IPS-20b (cell line): Measurements from ENCODE around the gene UGGT2.

Experiments
- H3K27ac ChIP-seq: one replicate; pipeline ENCODE4 v1.5.1; 2013; ENCODE audit warnings: low read length
- H3K27me3 ChIP-seq: 2 replicates; pipeline ENCODE4 v1.6.1; 2013; ENCODE audit warnings: mild to moderate bottlenecking, low read length, inconsistent platforms; ENCODE audit not compliant: insufficient read depth
- H3K36me3 ChIP-seq: 2 replicates; pipeline ENCODE4 v1.6.1; 2013; ENCODE audit warnings: low read depth, mild to moderate bottlenecking, inconsistent platforms, low read length, moderate library complexity; ENCODE audit not compliant: insufficient read depth
- H3K4me1 ChIP-seq: 2 replicates; pipeline ENCODE4 v1.6.1; 2013; ENCODE audit warnings: mild to moderate bottlenecking, control low read depth, inconsistent platforms, low read length, moderate library complexity; ENCODE audit not compliant: insufficient read depth
- H3K4me3 ChIP-seq: 2 replicates; pipeline ENCODE4 v1.5.1; 2013; ENCODE audit warnings: mild to moderate bottlenecking, low read length, inconsistent platforms
- H3K9ac ChIP-seq: 2 replicates; pipeline ENCODE4 v1.6.1; 2013; ENCODE audit warnings: low read depth, mild to moderate bottlenecking, inconsistent platforms, low read length, moderate library complexity
- H3K9me3 ChIP-seq: 2 replicates; pipeline ENCODE4 v1.6.1; 2013; ENCODE audit warnings: mild to moderate bottlenecking, low read depth, low read length, inconsistent platforms; ENCODE audit not compliant: insufficient read depth

Gene UGGT2

DNA sequence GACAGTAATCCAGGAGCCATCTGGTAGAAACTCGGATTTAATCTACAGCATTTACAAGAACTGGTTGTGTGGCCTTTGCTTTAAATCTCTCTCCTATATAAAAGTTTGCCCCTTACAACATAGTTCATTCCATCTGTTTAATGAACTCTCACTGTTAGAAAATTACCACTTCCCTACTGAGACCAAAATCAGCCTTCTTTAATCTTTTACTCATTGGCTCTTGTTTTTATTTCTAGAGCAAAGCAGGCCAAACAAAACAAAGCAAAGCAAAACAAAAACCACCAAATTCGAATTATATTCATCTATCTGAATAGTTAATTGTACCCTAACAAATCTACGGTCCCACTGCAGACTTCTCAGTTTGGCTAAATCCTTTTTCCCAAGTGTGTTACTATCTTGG lies 127.0 kb downstream of the UGGT2 start:
- H3K4me3 ChIP-seq = no peak overlapping the region
- H3K27me3 ChIP-seq = no peaks in the 10 kb centered on the region
- H3K4me1 ChIP-seq = no peaks in the 10 kb centered on the region; the same call in 1 of the 2 replicates
- H3K9me3 ChIP-seq = peaks cover 18% of the 10 kb centered on the region
- H3K36me3 ChIP-seq = peaks cover 20% of the 10 kb centered on the region; the same call in 1 of the 2 replicates
- no peak overlapping the region for H3K27ac ChIP-seq
- no peak overlapping the region for H3K9ac ChIP-seq

- Histone ChIP-seq H3K9ac (no peak overlapping the region), H3K36me3 (peaks cover 3% of the 10 kb centered on the region; the same call in 1 of the 2 replicates), H3K27me3 (no peaks in the 10 kb centered on the region), H3K4me1 (no peaks in the 10 kb centered on the region; the same call in 1 of the 2 replicates), H3K27ac (no peak overlapping the region), H3K9me3 (peaks cover 4% of the 10 kb centered on the region), H3K4me3 (no peak overlapping the region)
These were observed 128.7 kb downstream of the UGGT2 start for GRCh38 chr13:95924389-95924994.

DNA sequence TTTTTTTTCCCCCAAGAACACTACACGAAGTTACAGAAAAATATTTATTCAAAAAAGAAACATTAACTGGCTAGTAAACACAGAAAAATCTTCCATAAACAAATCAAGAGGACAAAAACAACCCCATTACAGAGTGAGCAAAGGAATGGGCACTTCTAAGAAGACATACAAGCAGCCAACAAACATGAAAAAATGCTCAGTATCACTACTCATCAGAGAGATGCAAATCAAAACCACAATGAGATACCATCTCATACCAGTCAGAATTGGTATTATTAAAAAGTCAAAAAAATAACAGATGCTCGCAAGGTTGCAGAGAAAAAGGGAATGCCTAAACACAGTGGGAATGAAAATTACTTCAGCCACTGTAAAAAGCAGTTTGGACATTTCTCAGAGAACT lies 131.7 kb downstream of the UGGT2 start:
- H3K9ac ChIP-seq = no peak overlapping the region
- no peaks in the 10 kb centered on the region for H3K36me3 ChIP-seq
- no peak overlapping the region for H3K4me3 ChIP-seq
- no peak overlapping the region for H3K27ac ChIP-seq
- H3K27me3 ChIP-seq = no peaks in the 10 kb centered on the region
- H3K9me3 ChIP-seq = no peaks in the 10 kb centered on the region
- H3K4me1 ChIP-seq = no peaks in the 10 kb centered on the region; the same call in 1 of the 2 replicates

DNA sequence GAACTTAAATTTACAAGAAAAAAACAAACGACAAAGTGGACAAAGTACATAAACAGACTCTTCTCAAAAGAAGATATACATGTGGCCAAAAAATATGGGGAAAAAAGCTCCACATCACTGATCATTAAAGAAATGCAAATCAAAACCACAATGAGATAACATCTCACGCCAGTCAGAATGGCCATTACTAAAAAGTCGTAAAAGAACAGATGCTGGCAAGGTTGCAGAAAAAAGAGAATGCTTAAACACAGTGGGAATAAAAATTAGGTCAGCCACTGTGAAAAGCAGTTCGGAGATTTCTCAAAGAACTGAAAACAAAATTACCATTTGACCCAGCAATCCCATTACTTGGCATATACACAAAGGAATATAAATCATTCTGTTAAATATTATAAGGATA lies 132.7 kb downstream of the UGGT2 start:
- Histone ChIP-seq H3K27me3 (no peaks in the 10 kb centered on the region), H3K9me3 (no peaks in the 10 kb centered on the region), H3K4me3 (no peak overlapping the region), H3K9ac (no peak overlapping the region), H3K36me3 (peaks cover 4% of the 10 kb centered on the region; the same call in 1 of the 2 replicates), H3K4me1 (no peaks in the 10 kb centered on the region; the same call in 1 of the 2 replicates), H3K27ac (no peak overlapping the region)

- no peaks in the 10 kb centered on the region for H3K27me3 ChIP-seq
- H3K9me3 ChIP-seq = no peaks in the 10 kb centered on the region
- no peak overlapping the region for H3K4me3 ChIP-seq
- no peak overlapping the region for H3K9ac ChIP-seq
- H3K27ac ChIP-seq = no peak overlapping the region
- peaks cover 4% of the 10 kb centered on the region; the same call in 1 of the 2 replicates for H3K36me3 ChIP-seq
- no peaks in the 10 kb centered on the region for H3K4me1 ChIP-seq
These were observed 134.3 kb downstream of the UGGT2 start for GRCh38 chr13:95918860-95919259.

DNA sequence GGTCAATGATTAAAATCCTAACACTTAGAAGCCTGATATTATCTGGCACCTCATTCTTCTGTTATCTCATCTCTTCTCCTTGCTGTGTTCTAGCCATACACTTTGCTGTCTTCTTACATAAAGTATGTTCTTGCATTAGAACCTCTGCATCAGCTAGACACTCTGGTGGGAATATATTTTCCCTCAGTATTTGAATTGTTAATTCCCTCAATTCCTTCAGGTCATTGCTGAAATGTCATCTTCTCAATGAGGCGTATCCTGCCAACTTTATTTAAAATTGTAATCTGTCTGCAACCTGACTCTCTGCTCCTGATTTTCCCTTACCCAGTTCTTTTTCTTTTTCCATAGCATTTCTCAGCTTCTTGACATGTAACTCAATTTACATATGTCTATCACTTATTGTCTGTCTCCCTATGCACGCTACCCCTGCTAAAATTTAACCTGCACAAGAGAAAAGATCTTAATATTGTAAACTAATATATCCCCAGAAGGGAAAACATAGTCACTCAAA lies 138.2 kb downstream of the UGGT2 start:
- H3K4me3 ChIP-seq = no peak overlapping the region; the same call in 1 of the 2 replicates
- H3K27ac ChIP-seq = no peak overlapping the region
- peaks cover 4% of the 10 kb centered on the region; the same call in 1 of the 2 replicates for H3K36me3 ChIP-seq
- no peaks in the 10 kb centered on the region for H3K9me3 ChIP-seq
- H3K4me1 ChIP-seq = no peaks in the 10 kb centered on the region
- no peak overlapping the region for H3K9ac ChIP-seq
- no peaks in the 10 kb centered on the region for H3K27me3 ChIP-seq

DNA sequence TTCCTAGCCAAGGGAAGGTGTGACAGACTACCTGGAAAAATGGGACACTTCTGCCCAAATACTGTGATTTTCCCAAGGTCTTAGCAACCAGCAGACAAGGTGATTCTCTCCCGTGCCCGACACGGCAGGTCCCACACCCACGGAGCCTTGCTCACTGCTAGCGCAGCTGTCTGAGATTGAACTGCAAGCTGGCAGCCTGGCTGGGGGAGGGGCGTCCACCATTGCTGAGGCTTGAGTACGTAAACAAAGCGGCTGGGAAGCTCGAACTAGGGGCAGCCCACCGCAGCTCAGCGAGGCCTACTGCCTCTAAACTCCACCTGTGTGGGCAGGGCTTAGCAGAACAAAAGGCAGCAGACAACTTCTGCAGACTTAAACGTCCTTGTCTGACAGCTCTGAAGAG lies 146.2 kb downstream of the UGGT2 start:
- Histone ChIP-seq H3K9ac (no peak overlapping the region), H3K4me3 (no peak overlapping the region), H3K27ac (no peak overlapping the region), H3K27me3 (no peaks in the 10 kb centered on the region), H3K9me3 (peaks cover 18% of the 10 kb centered on the region; the same call in 1 of the 2 replicates), H3K4me1 (no peaks in the 10 kb centered on the region), H3K36me3 (peaks cover 8% of the 10 kb centered on the region)

- H3K27ac ChIP-seq = no peak overlapping the region
- H3K36me3 ChIP-seq = peaks cover 13% of the 10 kb centered on the region
- peaks cover 18% of the 10 kb centered on the region; the same call in 1 of the 2 replicates for H3K9me3 ChIP-seq
- H3K9ac ChIP-seq = no peak overlapping the region
- H3K4me3 ChIP-seq = no peak overlapping the region
- no peaks in the 10 kb centered on the region for H3K27me3 ChIP-seq
- no peaks in the 10 kb centered on the region for H3K4me1 ChIP-seq
These were observed 149.6 kb downstream of the UGGT2 start for GRCh38 chr13:95903569-95903968.

GRCh38 chr13:95902741-95903140 lies 150.5 kb downstream of the UGGT2 start:
- Histone ChIP-seq H3K27ac (no peak overlapping the region), H3K27me3 (no peaks in the 10 kb centered on the region), H3K9ac (no peak overlapping the region), H3K4me1 (no peaks in the 10 kb centered on the region), H3K4me3 (no peak overlapping the region), H3K36me3 (peaks cover 13% of the 10 kb centered on the region), H3K9me3 (peaks cover 18% of the 10 kb centered on the region; the same call in 1 of the 2 replicates)

DNA sequence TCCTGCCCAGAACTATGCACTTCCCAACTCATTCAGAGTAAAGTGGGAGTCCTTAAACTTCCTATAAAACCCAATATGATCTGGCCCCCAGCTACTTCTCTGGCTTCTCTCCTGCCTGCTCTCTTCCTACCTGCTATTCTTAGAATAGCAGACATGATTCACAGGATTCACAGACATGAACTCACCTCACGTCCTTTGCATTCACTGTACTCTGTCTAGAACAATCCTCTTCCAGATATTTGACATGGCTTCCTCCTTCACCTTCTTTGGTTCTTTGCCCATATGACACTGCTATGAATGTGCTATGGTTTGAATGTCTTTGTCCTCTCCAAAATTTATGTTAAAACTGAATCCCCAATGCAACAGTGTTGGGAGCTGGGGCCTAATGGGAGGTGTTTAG lies 154.9 kb downstream of the UGGT2 start:
- Histone ChIP-seq H3K4me1 (no peaks in the 10 kb centered on the region), H3K9me3 (no peaks in the 10 kb centered on the region), H3K27ac (no peak overlapping the region), H3K4me3 (no peak overlapping the region), H3K27me3 (no peaks in the 10 kb centered on the region), H3K36me3 (peaks cover 5% of the 10 kb centered on the region; the same call in 1 of the 2 replicates), H3K9ac (no peak overlapping the region)

- H3K9me3 ChIP-seq = no peaks in the 10 kb centered on the region
- H3K4me1 ChIP-seq = no peaks in the 10 kb centered on the region
- no peak overlapping the region for H3K9ac ChIP-seq
- peaks cover 5% of the 10 kb centered on the region; the same call in 1 of the 2 replicates for H3K36me3 ChIP-seq
- H3K27ac ChIP-seq = no peak overlapping the region
- no peaks in the 10 kb centered on the region for H3K27me3 ChIP-seq
- H3K4me3 ChIP-seq = no peak overlapping the region
These were observed 156.9 kb downstream of the UGGT2 start for GRCh38 chr13:95896301-95896700.

DNA sequence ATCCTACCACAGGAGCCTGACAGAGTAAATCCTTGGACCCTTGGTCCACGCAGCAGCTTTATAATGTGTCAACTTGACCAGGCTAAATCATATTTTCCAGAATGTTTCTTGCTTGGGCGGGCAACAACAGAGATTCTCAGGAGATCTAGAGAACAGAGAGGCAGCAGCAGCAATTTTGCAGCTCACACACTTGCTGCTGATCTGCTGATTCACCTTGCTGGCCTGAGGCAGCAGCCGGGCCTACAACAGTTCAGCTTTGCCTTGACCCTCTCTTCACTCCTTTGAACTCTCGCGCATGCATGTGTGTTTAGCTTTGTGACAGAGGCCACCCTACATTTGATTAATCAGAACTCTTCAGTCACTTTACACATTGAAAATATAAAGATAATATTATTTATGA lies 159.3 kb downstream of the UGGT2 start:
- Histone ChIP-seq H3K4me1 (no peaks in the 10 kb centered on the region), H3K27me3 (no peaks in the 10 kb centered on the region), H3K27ac (no peak overlapping the region), H3K9ac (no peak overlapping the region), H3K4me3 (no peak overlapping the region), H3K9me3 (no peaks in the 10 kb centered on the region), H3K36me3 (peaks cover 11% of the 10 kb centered on the region; the same call in 1 of the 2 replicates)
